GM12875 (cell line): ENCODE measurements around the gene DMGDH.

Experiments used
- H3K4me3 ChIP-seq: one replicate; pipeline ENCODE4 v1.5.1; 2011; ENCODE audit warnings: low read depth, low read length, control low read depth
- TF ChIP-seq, protein P1 (sequence below): IDR thresholded peaks from 2 replicates; pipeline ENCODE4 v1.5.1; 2011; ENCODE audit warnings: low read depth, mild to moderate bottlenecking, control low read depth, inconsistent platforms, low read length, moderate library complexity, borderline replicate concordance; ENCODE audit not compliant: insufficient read depth

Gene DMGDH

GRCh38 chr5:79069488-79070349, at the start of gene DMGDH, which contains the start of gene BHMT2:
Gene DMGDH (minus strand): TSS chr5:79069674. CDS start chr5:79069620, 54 bp downstream.
Gene BHMT2 (plus strand): TSS chr5:79069767. CDS start chr5:79069783, 16 bp downstream.
- TF ChIP-seq, protein P1, sequence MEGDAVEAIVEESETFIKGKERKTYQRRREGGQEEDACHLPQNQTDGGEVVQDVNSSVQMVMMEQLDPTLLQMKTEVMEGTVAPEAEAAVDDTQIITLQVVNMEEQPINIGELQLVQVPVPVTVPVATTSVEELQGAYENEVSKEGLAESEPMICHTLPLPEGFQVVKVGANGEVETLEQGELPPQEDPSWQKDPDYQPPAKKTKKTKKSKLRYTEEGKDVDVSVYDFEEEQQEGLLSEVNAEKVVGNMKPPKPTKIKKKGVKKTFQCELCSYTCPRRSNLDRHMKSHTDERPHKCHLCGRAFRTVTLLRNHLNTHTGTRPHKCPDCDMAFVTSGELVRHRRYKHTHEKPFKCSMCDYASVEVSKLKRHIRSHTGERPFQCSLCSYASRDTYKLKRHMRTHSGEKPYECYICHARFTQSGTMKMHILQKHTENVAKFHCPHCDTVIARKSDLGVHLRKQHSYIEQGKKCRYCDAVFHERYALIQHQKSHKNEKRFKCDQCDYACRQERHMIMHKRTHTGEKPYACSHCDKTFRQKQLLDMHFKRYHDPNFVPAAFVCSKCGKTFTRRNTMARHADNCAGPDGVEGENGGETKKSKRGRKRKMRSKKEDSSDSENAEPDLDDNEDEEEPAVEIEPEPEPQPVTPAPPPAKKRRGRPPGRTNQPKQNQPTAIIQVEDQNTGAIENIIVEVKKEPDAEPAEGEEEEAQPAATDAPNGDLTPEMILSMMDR, result no peak
- H3K4me3 ChIP-seq, result no peak within 1 kb of the TSS

DNA sequence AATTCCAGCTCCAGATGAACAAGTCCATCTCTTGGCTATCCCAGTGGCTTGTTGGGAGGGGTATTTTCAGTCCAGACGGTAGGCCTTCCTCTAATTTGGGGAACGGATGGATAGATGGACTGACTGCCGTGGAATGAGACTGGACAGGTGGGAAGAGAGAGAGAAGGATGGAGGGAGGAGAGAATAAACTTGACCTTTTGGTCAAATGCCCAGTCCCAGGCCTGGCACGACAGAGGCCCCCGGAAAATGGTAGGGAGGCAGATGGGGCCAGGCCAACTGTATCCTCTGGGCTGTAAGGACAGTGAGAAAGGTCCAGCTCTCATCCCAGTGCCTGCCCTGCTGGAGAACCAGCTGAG, 43.2 kb upstream of the DMGDH start:
- no peak overlapping the region for H3K4me3 ChIP-seq
- TF ChIP-seq, protein P1, result no peak

DNA sequence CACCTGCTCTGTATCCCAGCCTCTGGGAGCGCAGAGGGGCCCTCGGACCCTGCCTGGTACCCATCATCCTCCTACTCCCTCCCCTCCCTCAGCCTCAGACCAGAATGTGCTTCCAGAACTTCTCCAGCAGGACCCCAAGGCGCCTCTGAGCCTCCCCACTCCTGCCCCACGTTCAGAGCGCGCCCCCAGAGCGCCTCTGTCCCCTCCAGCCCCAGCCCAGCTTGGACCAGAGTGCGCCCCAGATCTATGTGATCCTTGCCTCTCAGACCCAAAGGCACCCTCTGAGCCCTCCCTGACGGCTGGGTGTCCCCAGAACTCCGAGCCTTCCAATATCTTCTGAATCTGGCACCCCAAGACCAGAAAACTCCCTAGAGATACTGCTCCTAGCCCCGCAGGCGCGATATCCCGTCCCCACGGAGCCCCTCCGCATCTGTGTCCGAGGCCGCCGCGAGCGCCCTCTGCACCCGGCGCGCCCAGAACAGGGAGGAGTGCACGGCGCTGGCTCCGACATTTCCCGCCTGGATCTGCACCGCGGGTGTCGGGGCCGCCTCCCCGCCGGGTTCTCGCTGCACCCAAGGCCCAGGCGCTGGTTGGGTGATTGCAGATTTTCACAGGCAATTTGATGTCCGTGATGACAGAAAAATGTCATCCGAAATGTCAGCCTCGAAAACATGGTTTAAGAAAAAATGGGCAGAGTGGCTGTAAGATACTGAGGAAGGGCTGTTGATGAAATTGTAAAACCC, 42.7 kb upstream of the DMGDH start:
- TF ChIP-seq, protein P1, result no peak
- H3K4me3 ChIP-seq, result no peak overlapping the region

GRCh38 chr5:79111387-79111959, 42.0 kb upstream of the DMGDH start, which contains the start of gene BHMT:
Gene BHMT (plus strand): TSS chr5:79111809. CDS start chr5:79111886, 77 bp downstream.
- TF ChIP-seq, protein P1, result no peak
- no peak within 1 kb of the TSS for H3K4me3 ChIP-seq

DNA sequence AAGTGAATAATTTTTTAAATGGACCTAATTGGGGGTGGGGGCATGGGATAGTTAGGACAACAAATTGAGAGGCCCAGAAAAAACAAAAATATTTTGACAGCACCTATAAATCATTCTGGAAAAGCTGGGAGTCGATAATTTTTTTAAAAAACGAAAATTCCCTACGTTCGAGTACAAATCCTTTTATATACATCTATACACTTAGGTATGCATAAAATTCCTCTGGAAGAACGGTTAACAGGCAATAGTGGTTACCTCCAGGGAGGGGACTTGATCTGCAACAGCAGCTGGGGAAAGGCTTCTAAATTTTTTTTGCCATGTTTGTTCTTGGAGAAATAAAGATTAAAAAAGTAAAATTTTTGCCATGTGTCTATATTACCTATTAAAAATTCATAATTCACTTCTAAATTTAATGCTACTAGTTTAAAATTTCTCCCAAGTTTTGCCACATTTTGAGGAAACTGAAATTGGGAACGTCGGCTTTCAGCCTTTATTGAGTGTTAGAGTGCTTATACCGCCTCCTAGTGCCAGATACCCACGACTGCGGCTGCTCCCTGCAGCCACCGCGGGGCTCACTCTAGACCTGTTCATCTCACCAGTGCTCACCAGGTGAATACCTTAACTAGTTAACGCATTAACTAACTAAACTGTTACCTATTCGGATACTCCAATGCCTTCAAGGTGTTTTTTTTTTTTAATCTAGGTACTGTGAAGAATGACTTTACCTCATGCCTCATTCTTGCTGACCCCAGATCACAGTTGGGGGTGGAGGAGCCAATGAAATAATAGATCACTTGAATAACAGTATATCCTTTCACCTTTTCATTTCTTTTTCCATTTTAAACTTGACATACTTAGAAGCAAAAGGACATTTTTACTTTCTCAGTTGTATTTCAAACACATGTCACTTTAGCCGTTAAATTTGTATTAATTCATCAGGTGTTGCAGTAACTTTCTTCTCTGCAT, 40.3 kb upstream of the DMGDH start:
- TF ChIP-seq, protein P1, result peak; percentile 75
- H3K4me3 ChIP-seq, result no peak overlapping the region

DNA sequence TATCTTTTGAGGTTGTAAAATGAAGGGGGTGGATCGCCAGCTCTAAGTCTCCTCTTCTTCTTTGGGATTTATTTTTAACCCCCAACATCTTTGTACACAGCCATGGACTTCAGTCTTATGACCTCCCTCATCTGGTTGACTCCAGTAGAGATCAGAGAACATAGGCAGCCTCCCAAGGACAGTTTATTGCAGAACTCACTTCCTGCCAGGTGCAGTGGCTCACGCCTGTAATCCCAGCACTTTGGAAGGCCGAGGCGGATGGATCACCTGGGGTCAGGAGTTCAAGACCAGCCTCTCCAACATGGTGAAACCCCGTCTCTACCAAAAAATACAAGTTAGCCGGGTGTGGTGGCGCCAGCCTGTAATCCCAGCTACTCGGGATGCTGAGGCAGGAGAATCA, 39.3 kb upstream of the DMGDH start:
- H3K4me3 ChIP-seq, result no peak overlapping the region
- TF ChIP-seq, protein P1, result no peak
